ENCODE data around the gene CEP55.

CEP55 gene

GRCh38 chr10:93469454-93469853 is 27.0 kb upstream of the CEP55 start:
- DNase-seq (ENCODE audit: low read depth): no peak
- TF ChIP-seq, protein P1, sequence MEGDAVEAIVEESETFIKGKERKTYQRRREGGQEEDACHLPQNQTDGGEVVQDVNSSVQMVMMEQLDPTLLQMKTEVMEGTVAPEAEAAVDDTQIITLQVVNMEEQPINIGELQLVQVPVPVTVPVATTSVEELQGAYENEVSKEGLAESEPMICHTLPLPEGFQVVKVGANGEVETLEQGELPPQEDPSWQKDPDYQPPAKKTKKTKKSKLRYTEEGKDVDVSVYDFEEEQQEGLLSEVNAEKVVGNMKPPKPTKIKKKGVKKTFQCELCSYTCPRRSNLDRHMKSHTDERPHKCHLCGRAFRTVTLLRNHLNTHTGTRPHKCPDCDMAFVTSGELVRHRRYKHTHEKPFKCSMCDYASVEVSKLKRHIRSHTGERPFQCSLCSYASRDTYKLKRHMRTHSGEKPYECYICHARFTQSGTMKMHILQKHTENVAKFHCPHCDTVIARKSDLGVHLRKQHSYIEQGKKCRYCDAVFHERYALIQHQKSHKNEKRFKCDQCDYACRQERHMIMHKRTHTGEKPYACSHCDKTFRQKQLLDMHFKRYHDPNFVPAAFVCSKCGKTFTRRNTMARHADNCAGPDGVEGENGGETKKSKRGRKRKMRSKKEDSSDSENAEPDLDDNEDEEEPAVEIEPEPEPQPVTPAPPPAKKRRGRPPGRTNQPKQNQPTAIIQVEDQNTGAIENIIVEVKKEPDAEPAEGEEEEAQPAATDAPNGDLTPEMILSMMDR (conservative IDR thresholded peaks at IDR 0.05; ENCODE audit: low read depth, low read length): no peak

GRCh38 chr10:93471110-93471651 is 25.2 kb upstream of the CEP55 start:
- TF ChIP-seq, protein P1 (conservative IDR thresholded peaks at IDR 0.05; ENCODE audit: low read depth, low read length): no peak
- peak; percentile 98 for DNase-seq (ENCODE audit: low read depth)
- H3K4me3 ChIP-seq (ENCODE audit: low read depth, low read length): no peak overlapping the region

More at GRCh38 chr10:93469454-93469853, 27.0 kb upstream of the CEP55 start:
- no peak overlapping the region for H3K4me3 ChIP-seq (ENCODE audit: low read depth, low read length)

DNA sequence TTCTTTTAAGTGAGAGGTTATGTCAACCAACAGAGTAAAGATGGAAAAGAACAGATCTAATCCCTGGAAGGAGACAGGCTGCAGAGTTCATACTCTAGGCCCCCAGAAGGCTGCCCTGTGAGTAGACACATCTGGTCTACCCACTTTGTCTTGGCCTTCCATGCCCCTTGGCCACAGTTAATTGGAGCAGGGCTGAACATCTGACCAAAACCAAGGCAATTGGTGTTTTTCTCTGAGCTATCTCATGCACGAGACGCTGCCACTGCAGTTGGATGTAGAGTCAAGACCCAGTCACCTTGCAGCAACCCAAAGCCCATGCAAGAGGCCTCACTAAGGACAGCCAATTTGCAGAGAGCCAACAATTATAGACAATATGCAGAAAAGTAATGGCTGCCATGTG is 23.3 kb upstream of the CEP55 start:
- H3K4me3 ChIP-seq (ENCODE audit: low read depth, low read length): no peak overlapping the region
- TF ChIP-seq, protein P1 (conservative IDR thresholded peaks at IDR 0.05; ENCODE audit: low read depth, low read length): no peak

DNA sequence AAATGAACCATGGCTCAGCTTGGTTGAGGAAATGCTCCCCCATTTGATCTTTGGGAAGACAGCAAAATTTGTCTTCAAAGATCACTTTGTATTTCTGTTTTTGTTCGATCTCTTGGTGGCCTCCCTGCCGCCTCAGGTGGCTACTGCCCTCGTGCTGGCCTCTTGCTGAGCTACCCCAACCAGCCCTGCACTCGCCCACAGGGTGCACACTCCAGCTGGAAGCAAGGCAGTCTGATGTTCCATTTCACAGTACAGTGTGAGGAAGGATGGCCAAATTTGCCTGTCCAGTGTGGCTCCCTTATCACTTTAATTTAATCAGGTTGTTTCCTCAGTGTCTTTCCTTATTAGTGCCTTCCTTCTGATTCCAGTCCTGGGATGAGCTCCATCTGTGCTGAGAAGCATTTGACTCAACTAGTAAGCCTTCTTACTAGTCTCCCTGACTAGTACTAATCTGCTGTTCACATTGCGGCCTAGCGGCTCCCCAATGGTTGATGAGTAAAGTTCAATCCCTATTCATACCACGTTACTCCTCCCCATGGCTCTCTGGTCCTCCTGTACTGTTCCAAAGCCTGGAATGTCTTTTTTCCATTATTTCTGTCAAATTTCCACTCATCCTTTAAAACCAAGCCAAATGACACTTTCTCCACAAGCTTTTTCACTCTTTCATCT is 22.5 kb upstream of the CEP55 start:
- TF ChIP-seq, protein P1 (conservative IDR thresholded peaks at IDR 0.05; ENCODE audit: low read depth, low read length): no peak
- H3K4me3 ChIP-seq (ENCODE audit: low read depth, low read length): no peak overlapping the region
- no peak for DNase-seq (ENCODE audit: low read depth)

More for the DNA sequence above, 23.3 kb upstream of the CEP55 start:
- no peak for DNase-seq (ENCODE audit: low read depth)

DNA sequence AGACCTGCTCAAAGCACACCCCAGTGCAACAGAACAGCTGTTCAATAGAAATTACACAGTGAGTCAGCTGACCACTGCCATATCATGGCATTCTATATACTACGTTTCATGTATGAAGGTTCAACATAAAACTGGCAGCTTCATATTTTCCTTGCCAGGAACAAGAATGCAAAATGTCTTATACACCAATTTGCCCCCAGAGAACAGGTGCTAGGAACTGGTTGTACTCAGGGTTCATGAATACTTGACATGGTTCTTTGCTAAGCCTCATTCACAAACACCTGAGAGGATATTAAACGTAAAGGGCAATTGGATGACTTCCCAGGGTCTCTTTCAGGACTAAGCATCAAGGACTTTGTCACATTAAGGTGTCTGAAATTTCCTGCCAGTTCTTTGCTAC is 21.2 kb upstream of the CEP55 start:
- TF ChIP-seq, protein P1 (conservative IDR thresholded peaks at IDR 0.05; ENCODE audit: low read depth, low read length): no peak
- no peak overlapping the region for H3K4me3 ChIP-seq (ENCODE audit: low read depth, low read length)
- no peak for DNase-seq (ENCODE audit: low read depth)

DNA sequence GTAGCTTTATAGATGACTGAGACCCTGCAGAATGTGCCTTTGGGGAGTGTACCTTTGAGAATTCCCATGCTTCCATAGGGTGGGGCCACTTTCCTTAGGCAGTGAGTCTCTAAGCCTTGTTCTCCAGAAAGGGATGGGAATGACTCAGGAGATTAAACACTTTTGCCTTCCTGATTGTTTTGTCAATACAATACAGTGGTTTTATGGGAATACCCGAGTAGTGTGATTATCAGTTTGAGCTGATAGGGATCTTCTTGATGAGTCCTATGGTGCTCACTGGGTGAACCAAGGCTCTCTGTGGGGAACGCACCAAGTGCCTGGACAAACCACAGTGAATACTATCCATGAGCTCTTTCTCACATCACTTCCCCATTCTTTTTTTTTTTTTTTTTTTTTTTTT is 20.5 kb upstream of the CEP55 start:
- TF ChIP-seq, protein P1 (conservative IDR thresholded peaks at IDR 0.05; ENCODE audit: low read depth, low read length): no peak
- H3K4me3 ChIP-seq (ENCODE audit: low read depth, low read length): no peak overlapping the region
- DNase-seq (ENCODE audit: low read depth): no peak

- TF ChIP-seq, protein P1 (conservative IDR thresholded peaks at IDR 0.05; ENCODE audit: low read depth, low read length): no peak
- DNase-seq (ENCODE audit: low read depth): no peak
- no peak overlapping the region for H3K4me3 ChIP-seq (ENCODE audit: low read depth, low read length)
Measured at GRCh38 chr10:93476756-93477155, 19.7 kb upstream of the CEP55 start.

Data from choroid plexus epithelial cell (primary cell).